Osteoblast (primary cell): ENCODE results near the gene IL1RAPL1. TPM values are rescaled to one million over a fixed set of nuclear protein-coding genes. Genes with fewer than 3 reads are reported as not detected.

ENCODE experiments used
- DNase-seq: peaks from one replicate; pipeline ENCODE4 v3.0.0; 2011; ENCODE audit warnings: low spot score, mixed read lengths; ENCODE audit not compliant: insufficient read length; ENCODE audit errors: missing footprints
- H2AFZ ChIP-seq: 2 replicates; pipeline ENCODE4 v1.6.0; 2011; ENCODE audit warnings: mild to moderate bottlenecking, low read length
- H3K27ac ChIP-seq: 2 replicates; pipeline ENCODE4 v1.5.1; 2011; ENCODE audit warnings: mild to moderate bottlenecking, low read depth, low read length, moderate library complexity
- H3K27me3 ChIP-seq: 2 replicates; pipeline ENCODE4 v1.6.0; 2012; ENCODE audit warnings: mild to moderate bottlenecking, control low read depth, inconsistent platforms, low read length, moderate library complexity; ENCODE audit not compliant: insufficient read depth
- H3K36me3 ChIP-seq: 2 replicates; pipeline ENCODE4 v1.5.1; 2011; ENCODE audit warnings: mild to moderate bottlenecking, low read length, control low read depth, moderate library complexity; ENCODE audit not compliant: insufficient read depth
- H3K4me1 ChIP-seq: 2 replicates; pipeline ENCODE4 v1.5.1; 2011; ENCODE audit warnings: mild to moderate bottlenecking, low read length, control low read depth, moderate library complexity; ENCODE audit not compliant: insufficient read depth
- H3K4me2 ChIP-seq: 2 replicates; pipeline ENCODE4 v1.6.0; 2011; ENCODE audit warnings: mild to moderate bottlenecking, low read length; ENCODE audit not compliant: insufficient read depth
- H3K4me3 ChIP-seq: fragments of 200-600 bp; sonication (generic); 3 replicates; pipeline ENCODE4 v1.5.1; 2012; ENCODE audit warnings: mild to moderate bottlenecking, low read length, inconsistent platforms; ENCODE audit not compliant: insufficient read depth
- H3K79me2 ChIP-seq: 2 replicates; pipeline ENCODE4 v1.6.0; 2012; ENCODE audit warnings: mild to moderate bottlenecking, low read length, control low read depth, inconsistent platforms; ENCODE audit not compliant: insufficient read depth
- H3K9me3 ChIP-seq: 2 replicates; pipeline ENCODE4 v1.5.1; 2011; ENCODE audit warnings: low read depth, low read length, control low read depth
- H4K20me1 ChIP-seq: 2 replicates; pipeline ENCODE4 v1.6.0; 2012; ENCODE audit warnings: mild to moderate bottlenecking, low read length, control low read depth; ENCODE audit not compliant: insufficient read depth
- CTCF ChIP-seq: IDR thresholded peaks from 2 replicates; pipeline ENCODE4 v1.5.1; 2011; ENCODE audit warnings: mild to moderate bottlenecking, low read depth, low read length, moderate library complexity; ENCODE audit errors: extremely low read depth
- total RNA-seq: library from RNA; depleted of rRNA; stranded (reverse); fragments of >200 nt; gene quantifications from 2 replicates; pipeline ENCODE4 v1.2.3, GENCODE V29; 2012

Gene IL1RAPL1
- total RNA-seq, 1 donor: under 0.01 TPM

- no peak overlapping the region for H2AFZ ChIP-seq
- no peaks in the 10 kb centered on the region for H3K79me2 ChIP-seq
- DNase-seq: no peak
- no peaks in the 10 kb centered on the region for H3K4me1 ChIP-seq
- no peaks in the 10 kb centered on the region for H3K9me3 ChIP-seq
- TF ChIP-seq CTCF: no peak
- no peaks in the 10 kb centered on the region for H4K20me1 ChIP-seq
- no peaks in the 10 kb centered on the region for H3K27me3 ChIP-seq
- no peak overlapping the region for H3K4me2 ChIP-seq
- no peaks in the 10 kb centered on the region for H3K36me3 ChIP-seq
- H3K4me3 ChIP-seq: no peak overlapping the region
- no peak overlapping the region for H3K27ac ChIP-seq
These were observed 452.3 kb downstream of the IL1RAPL1 start for GRCh38 chrX:29039501-29039900.

GRCh38 chrX:29040160-29040559, 452.9 kb downstream of the IL1RAPL1 start:
- no peaks in the 10 kb centered on the region for H3K36me3 ChIP-seq
- no peaks in the 10 kb centered on the region for H3K27me3 ChIP-seq
- no peaks in the 10 kb centered on the region for H3K79me2 ChIP-seq
- H3K9me3 ChIP-seq: no peaks in the 10 kb centered on the region
- no peak overlapping the region for H3K4me3 ChIP-seq
- no peak for TF ChIP-seq CTCF
- H2AFZ ChIP-seq: no peak overlapping the region
- no peak overlapping the region for H3K4me2 ChIP-seq
- H3K4me1 ChIP-seq: no peaks in the 10 kb centered on the region
- no peak for DNase-seq
- H3K27ac ChIP-seq: no peak overlapping the region
- no peaks in the 10 kb centered on the region for H4K20me1 ChIP-seq

- no peak for TF ChIP-seq CTCF
These were observed 455.1 kb downstream of the IL1RAPL1 start for GRCh38 chrX:29042341-29042740.

GRCh38 chrX:29043746-29044145, 456.5 kb downstream of the IL1RAPL1 start:
- H3K36me3 ChIP-seq: no peaks in the 10 kb centered on the region
- H3K4me2 ChIP-seq: no peak overlapping the region
- no peak for DNase-seq
- H3K4me1 ChIP-seq: no peaks in the 10 kb centered on the region
- no peak for TF ChIP-seq CTCF
- H3K79me2 ChIP-seq: no peaks in the 10 kb centered on the region
- no peak overlapping the region for H3K27ac ChIP-seq
- no peak overlapping the region for H2AFZ ChIP-seq
- no peaks in the 10 kb centered on the region for H3K27me3 ChIP-seq
- no peak overlapping the region for H3K4me3 ChIP-seq
- no peaks in the 10 kb centered on the region for H4K20me1 ChIP-seq
- no peaks in the 10 kb centered on the region for H3K9me3 ChIP-seq

More at GRCh38 chrX:29042341-29042740, 455.1 kb downstream of the IL1RAPL1 start:
- H2AFZ ChIP-seq: no peak overlapping the region
- no peaks in the 10 kb centered on the region for H3K27me3 ChIP-seq
- no peak overlapping the region for H3K4me3 ChIP-seq
- no peaks in the 10 kb centered on the region for H3K9me3 ChIP-seq
- H3K4me1 ChIP-seq: no peaks in the 10 kb centered on the region
- H3K36me3 ChIP-seq: no peaks in the 10 kb centered on the region
- H3K4me2 ChIP-seq: no peak overlapping the region
- H3K27ac ChIP-seq: no peak overlapping the region
- H4K20me1 ChIP-seq: no peaks in the 10 kb centered on the region
- H3K79me2 ChIP-seq: no peaks in the 10 kb centered on the region
- no peak for DNase-seq
